ENCODE data around the gene MCC.

DNA sequence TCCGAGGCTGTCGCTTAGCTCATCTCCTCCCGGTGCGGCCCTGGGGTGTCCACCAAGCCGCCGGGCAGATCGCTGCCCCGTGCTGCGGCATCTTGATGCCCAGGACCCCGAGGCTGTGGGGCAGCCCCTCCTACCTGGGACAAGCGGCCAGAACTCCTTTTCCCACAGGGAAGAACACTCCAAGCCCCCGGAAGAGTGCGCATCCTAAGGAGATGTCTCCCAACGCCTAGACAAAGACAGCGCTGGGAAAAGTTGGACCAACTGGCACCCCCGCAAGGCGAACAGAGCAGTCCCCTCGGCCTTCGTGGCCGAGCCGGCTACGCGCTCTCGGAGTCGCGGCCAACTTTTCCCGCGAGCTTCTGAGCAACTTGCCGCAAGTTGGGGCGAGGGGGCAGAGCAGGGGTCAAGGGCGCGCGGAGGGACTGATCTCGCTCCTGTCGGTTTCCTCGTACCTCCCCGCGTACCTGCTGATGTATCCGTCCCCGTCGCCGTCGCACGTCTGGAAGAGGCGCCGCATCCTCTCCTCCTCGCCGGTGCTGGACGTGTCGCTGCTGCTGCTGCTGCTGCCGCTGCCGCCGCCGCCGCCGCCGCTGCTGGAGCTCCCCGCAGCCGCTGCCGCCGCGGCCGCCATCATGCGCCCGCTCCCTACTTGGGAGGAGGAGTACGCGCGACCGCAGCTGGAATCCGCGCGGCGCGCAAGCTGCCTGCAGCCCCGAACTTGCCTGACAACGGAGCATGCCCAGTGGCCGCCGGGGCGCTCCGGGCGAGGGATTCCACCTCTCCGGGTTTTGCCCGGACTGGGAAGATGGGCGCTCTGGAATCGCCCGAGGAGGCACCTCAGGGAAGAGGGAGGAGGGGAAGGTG lies at the start of gene MCC:
- TF ChIP-seq HDAC2 (IDR thresholded peaks at IDR 0.05) (no peak; the same call in 1 of the 2 replicates), POLR2A (IDR thresholded peaks at IDR 0.05; ENCODE audit: low read length) (no peak), CTCF (IDR thresholded peaks at IDR 0.05) (no peak), RFX5 (IDR thresholded peaks at IDR 0.05) (no peak)
- TF ChIP-seq, protein P1, sequence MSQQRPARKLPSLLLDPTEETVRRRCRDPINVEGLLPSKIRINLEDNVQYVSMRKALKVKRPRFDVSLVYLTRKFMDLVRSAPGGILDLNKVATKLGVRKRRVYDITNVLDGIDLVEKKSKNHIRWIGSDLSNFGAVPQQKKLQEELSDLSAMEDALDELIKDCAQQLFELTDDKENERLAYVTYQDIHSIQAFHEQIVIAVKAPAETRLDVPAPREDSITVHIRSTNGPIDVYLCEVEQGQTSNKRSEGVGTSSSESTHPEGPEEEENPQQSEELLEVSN (IDR thresholded peaks at IDR 0.05; ENCODE audit: borderline replicate concordance, low read depth) = no peak
- TF ChIP-seq, protein P2, sequence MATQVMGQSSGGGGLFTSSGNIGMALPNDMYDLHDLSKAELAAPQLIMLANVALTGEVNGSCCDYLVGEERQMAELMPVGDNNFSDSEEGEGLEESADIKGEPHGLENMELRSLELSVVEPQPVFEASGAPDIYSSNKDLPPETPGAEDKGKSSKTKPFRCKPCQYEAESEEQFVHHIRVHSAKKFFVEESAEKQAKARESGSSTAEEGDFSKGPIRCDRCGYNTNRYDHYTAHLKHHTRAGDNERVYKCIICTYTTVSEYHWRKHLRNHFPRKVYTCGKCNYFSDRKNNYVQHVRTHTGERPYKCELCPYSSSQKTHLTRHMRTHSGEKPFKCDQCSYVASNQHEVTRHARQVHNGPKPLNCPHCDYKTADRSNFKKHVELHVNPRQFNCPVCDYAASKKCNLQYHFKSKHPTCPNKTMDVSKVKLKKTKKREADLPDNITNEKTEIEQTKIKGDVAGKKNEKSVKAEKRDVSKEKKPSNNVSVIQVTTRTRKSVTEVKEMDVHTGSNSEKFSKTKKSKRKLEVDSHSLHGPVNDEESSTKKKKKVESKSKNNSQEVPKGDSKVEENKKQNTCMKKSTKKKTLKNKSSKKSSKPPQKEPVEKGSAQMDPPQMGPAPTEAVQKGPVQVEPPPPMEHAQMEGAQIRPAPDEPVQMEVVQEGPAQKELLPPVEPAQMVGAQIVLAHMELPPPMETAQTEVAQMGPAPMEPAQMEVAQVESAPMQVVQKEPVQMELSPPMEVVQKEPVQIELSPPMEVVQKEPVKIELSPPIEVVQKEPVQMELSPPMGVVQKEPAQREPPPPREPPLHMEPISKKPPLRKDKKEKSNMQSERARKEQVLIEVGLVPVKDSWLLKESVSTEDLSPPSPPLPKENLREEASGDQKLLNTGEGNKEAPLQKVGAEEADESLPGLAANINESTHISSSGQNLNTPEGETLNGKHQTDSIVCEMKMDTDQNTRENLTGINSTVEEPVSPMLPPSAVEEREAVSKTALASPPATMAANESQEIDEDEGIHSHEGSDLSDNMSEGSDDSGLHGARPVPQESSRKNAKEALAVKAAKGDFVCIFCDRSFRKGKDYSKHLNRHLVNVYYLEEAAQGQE (IDR thresholded peaks at IDR 0.05) = no peak

Data from A549 (cell line).